K562 (cell line): ENCODE results near the gene COG6. TPM values are rescaled to one million over a fixed set of nuclear protein-coding genes. Genes with fewer than 3 reads are reported as not detected.

Experiments
- ATAC-seq: fragments of 200-7000 bp; cut with Tn5 transposase; 3 replicates; pipeline ENCODE4 v1.9.1; 2020; ENCODE audit warnings: moderate library complexity
- BruUV-seq: library from RNA; stranded (reverse); fragments of 400-500 nt; replicated peaks from 2 replicates; lab custom pipeline; 2021; lab: Mats Ljungman, UMichigan
- CTCF ChIA-PET: fragments of 300-600 bp; formaldehyde crosslinking; extraction: SDS; loops from one replicate; lab custom pipeline; 2021; ENCODE audit warnings: low intra/inter-chr PET ratio; lab: Yijun Ruan, JAX
- POLR2A ChIA-PET: fragments of 300-600, 350-650 bp; sonication (Branson Sonifier 250); formaldehyde crosslinking; extraction: SDS; loops from one replicate; lab custom pipeline; 2021; ENCODE audit warnings: antibody characterized with exemption, inconsistent platforms; lab: Yijun Ruan, JAX
- DNase-seq, 4 experiments: peaks; one replicate each; pipeline versions ENCODE4 v3.0.0 to v3.0.0-alpha.2; 2011 to 2018; ENCODE audit warnings: low spot score in 3 of 4, mixed read lengths in 3 of 4; ENCODE audit errors: extremely low read depth in 1 of 4
- FAIRE-seq: peaks from 2 replicates; lab custom pipeline; 2011; peaks lifted over from hg19 to GRCh38; lab: Jason Lieb, UNC
- H2AFZ ChIP-seq: 2 replicates; pipeline ENCODE4 v1.6.0; 2011; ENCODE audit warnings: low read depth, low read length, control low read depth, inconsistent platforms
- H3K27ac ChIP-seq: fragments of 200-600 bp; 3 replicates; pipeline ENCODE4 v1.8.0; 2011; ENCODE audit warnings: low read depth, mild to moderate bottlenecking, control low read depth, inconsistent platforms, low read length, moderate library complexity, mixed read lengths; ENCODE audit errors: extremely low read depth
- H3K27me3 ChIP-seq, 2 experiments: fragments of 300-600 bp in 1 of 2; 2 replicates in 1 of 2; 3 replicates in 1 of 2; pipeline versions ENCODE4 v1.6.0 to v1.8.0; 2011; ENCODE audit warnings: inconsistent platforms in 2 of 2, low read length in 2 of 2, mild to moderate bottlenecking in 1 of 2, mixed read lengths in 1 of 2, moderate library complexity in 1 of 2; ENCODE audit not compliant: control insufficient read depth in 2 of 2, insufficient read depth in 2 of 2
- H3K36me3 ChIP-seq: fragments of 300-600 bp; 3 replicates; pipeline ENCODE4 v1.8.0; 2011; ENCODE audit warnings: mild to moderate bottlenecking, low read length, inconsistent platforms; ENCODE audit not compliant: control insufficient read depth, insufficient read depth
- H3K4me1 ChIP-seq, 2 experiments: fragments of 200-600 bp in 1 of 2; replicated peaks in 1 of 2; 2 replicates in 1 of 2; 3 replicates in 1 of 2; pipeline versions ENCODE4 v1.5.1 to v1.8.0; 2011; ENCODE audit warnings: inconsistent platforms in 2 of 2, low read length in 2 of 2, mild to moderate bottlenecking in 1 of 2, mixed read lengths in 1 of 2, moderate library complexity in 1 of 2; ENCODE audit not compliant: control insufficient read depth in 2 of 2, insufficient read depth in 2 of 2
- H3K4me2 ChIP-seq: 2 replicates; pipeline ENCODE4 v1.6.1; 2011; ENCODE audit warnings: low read length, control low read depth, inconsistent platforms, mixed read lengths; ENCODE audit not compliant: insufficient read depth
- H3K4me3 ChIP-seq: fragments of 200-600 bp; sonication (generic), shearing (Covaris generic); 2 replicates; pipeline ENCODE4 v1.5.1; 2016; ENCODE audit warnings: control low read depth, inconsistent platforms
- H3K79me2 ChIP-seq: fragments of 200-600 bp; 3 replicates; pipeline ENCODE4 v1.8.0; 2011; ENCODE audit warnings: low read length, inconsistent platforms; ENCODE audit not compliant: control insufficient read depth, insufficient read depth
- H3K9ac ChIP-seq, 2 experiments: 2 replicates each; pipeline versions ENCODE4 v1.6.0 to v1.6.1; 2011; ENCODE audit warnings: low read depth in 2 of 2, low read length in 2 of 2, control low read depth in 1 of 2, inconsistent platforms in 1 of 2, mild to moderate bottlenecking in 1 of 2, mixed read lengths in 1 of 2; ENCODE audit not compliant: insufficient read depth in 1 of 2
- H3K9me1 ChIP-seq: one replicate; pipeline ENCODE4 v1.6.0; 2011; ENCODE audit warnings: inconsistent platforms, mild to moderate bottlenecking, low read length, moderate library complexity; ENCODE audit not compliant: control insufficient read depth, insufficient read depth
- H3K9me3 ChIP-seq: replicated peaks from 2 replicates; pipeline ENCODE4 v1.5.1; 2011; ENCODE audit warnings: low read depth, low read length, inconsistent platforms; ENCODE audit not compliant: control insufficient read depth, insufficient read depth
- H4K20me1 ChIP-seq: replicated peaks from 2 replicates; pipeline ENCODE4 v1.6.1; 2011; ENCODE audit warnings: low read length, inconsistent platforms, mixed read lengths; ENCODE audit not compliant: control insufficient read depth, insufficient read depth
- DIDO1 ChIP-seq: fragments of 450-650 bp; IDR thresholded peaks from 2 replicates; pipeline ENCODE4 v1.6.1; 2016; ENCODE audit warnings: low read depth, missing biosample characterization, missing genetic modification characterization
- ESRRB ChIP-seq: fragments of 250-450 bp; sonication (Bioruptor Pico); IDR thresholded peaks from 2 replicates; pipeline ENCODE4 v1.5.0; 2020; ENCODE audit warnings: mild to moderate bottlenecking, moderate library complexity, borderline replicate concordance
- ETV1 ChIP-seq: fragments of 450-650 bp; conservative IDR thresholded peaks from 2 replicates; pipeline ENCODE4 v1.6.1; 2016; ENCODE audit warnings: missing genetic modification characterization, control low read depth, low read depth, missing compliant biosample characterization
- FOXA3 ChIP-seq, 2 experiments: fragments of 450-650 bp in 1 of 2; sonication (generic) in 1 of 2; formaldehyde crosslinking; IDR thresholded peaks in 1 of 2; conservative IDR thresholded peaks in 1 of 2; 2 replicates each; pipeline versions ENCODE4 v1.4.0 to v1.8.0; 2020 to 2022; ENCODE audit warnings: mild to moderate bottlenecking in 2 of 2, missing genetic modification reagents in 1 of 2
- GTF2F1 ChIP-seq: IDR thresholded peaks from 2 replicates; pipeline ENCODE4 v1.6.1; 2011; ENCODE audit warnings: low read depth, low read length, improper control_type of control experiment
- HOMEZ ChIP-seq: fragments of 250-450 bp; sonication (Bioruptor Pico); IDR thresholded peaks from 2 replicates; pipeline ENCODE4 v1.4.0; 2020; ENCODE audit warnings: mild to moderate bottlenecking, moderate library complexity
- MAX ChIP-seq: sonication (generic); formaldehyde crosslinking; IDR thresholded peaks from 2 replicates; pipeline ENCODE4 v1.9.0; 2022; ENCODE audit warnings: mild to moderate bottlenecking, missing genetic modification reagents
- RHOXF2B ChIP-seq: fragments of 250-450 bp; sonication (Bioruptor Pico); conservative IDR thresholded peaks from 2 replicates; pipeline ENCODE4 v1.5.1; 2021
- ZBTB43 ChIP-seq: sonication (generic); formaldehyde crosslinking; IDR thresholded peaks from 2 replicates; pipeline ENCODE4 v1.8.0; 2023; ENCODE audit warnings: mild to moderate bottlenecking, missing genetic modification reagents
- ZNF77 ChIP-seq: fragments of 250-450 bp; sonication (Bioruptor Pico); IDR thresholded peaks from 2 replicates; pipeline ENCODE4 v1.5.0; 2020
- WGBS: fragments of 100-300 bp; shearing (Covaris generic); methylation state at CpG from one replicate; pipeline ENCODE4 v1.1.6; 2016; ENCODE audit warnings: low coverage, mixed read lengths; ENCODE audit not compliant: insufficient coverage; ENCODE audit errors: missing lambda C conversion rate; 5-methylcytosine and 5-hydroxymethylcytosine counted together
- in situ Hi-C: fragments of 300-500 bp; cut with MboI; formaldehyde crosslinking; loops from 4 replicates; pipeline ENCODE4 v1.15.0; 2018; ENCODE audit warnings: inconsistent platforms, mixed read lengths
- intact Hi-C: fragments of 100-400 bp; cut with micrococcal nuclease; formaldehyde crosslinking; loops from 2 replicates; pipeline ENCODE4 v1.14.2; 2022
- polyA plus RNA-seq, 8 experiments: library from polyadenylated mRNA; depleted of rRNA in 4 of 8; stranded (reverse) in 5 of 8; unstranded in 3 of 8; fragments of >200 nt; fragmentation: Nextera tagmentation in 2 of 8; fragmentation: Illumina TruSeq in 1 of 8; extraction: Ambion mirVana in 2 of 8; extraction: Trizol in 1 of 8; gene quantifications; 2 replicates each; pipeline versions ENCODE4 v1.2.1 to v1.2.3, GENCODE V29; 2011 to 2014; ENCODE audit warnings: inconsistent platforms in 1 of 8, missing spikeins in 1 of 8
- total RNA-seq, 7 experiments: library from RNA; depleted of rRNA in 6 of 7; stranded (reverse); fragments of >200 nt in 6 of 7; fragmentation: Illumina TruSeq in 2 of 7; extraction: Trizol in 2 of 7; gene quantifications; 2 replicates each; pipeline versions ENCODE4 v1.2.1 to v1.2.3, GENCODE V29; 2011 to 2021; ENCODE audit warnings: low replicate concordance in 1 of 7

Gene COG6
- total and polyA plus RNA-seq, 9 of the 15 experiments (the other 6 are each of a cell fraction or from before 2014, with no cell fraction given) = 2.6 to 20.9 (median 9.6) TPM

GRCh38 chr13:39784347-39784746 lies 128.9 kb downstream of the COG6 start:
- H3K27ac ChIP-seq = no peak overlapping the region
- CTCF ChIA-PET = no interaction called here

More at GRCh38 chr13:39784347-39784746, 128.9 kb downstream of the COG6 start:
- DNase-seq (no peak), FAIRE-seq (no peak), ATAC-seq (no peak)
- Histone ChIP-seq H4K20me1 (no peaks in the 10 kb centered on the region), H3K9me1 (no peaks in the 10 kb centered on the region), H3K4me3 (no peak overlapping the region), H2AFZ (no peak overlapping the region), H3K9me3 (no peaks in the 10 kb centered on the region), H3K4me2 (no peak overlapping the region), H3K4me1 (no peaks in the 10 kb centered on the region), H3K79me2 (no peaks in the 10 kb centered on the region), H3K27me3 (no peaks in the 10 kb centered on the region), H3K36me3 (no peaks in the 10 kb centered on the region), H3K9ac (no peak overlapping the region)
- in situ Hi-C loops = no loop called here
- TF ChIP-seq ZBTB43 (CRISPR knock-in tag) (no peak), FOXA3 (CRISPR knock-in tag; conservative IDR thresholded peaks at IDR 0.05 in 1 of 2, IDR thresholded peaks at IDR 0.05 in 1 of 2) (no peak), HOMEZ (CRISPR knock-in tag) (no peak), MAX (CRISPR knock-in tag) (no peak), ESRRB (CRISPR knock-in tag) (no peak), RHOXF2B (CRISPR knock-in tag) (no peak), GTF2F1 (no peak), ETV1 (no peak), ZNF77 (CRISPR knock-in tag) (no peak), DIDO1 (tag) (no peak)
- POLR2A ChIA-PET = no interaction called here
- BruUV-seq = no TSS peak
- intact Hi-C loops = no loop called here
- WGBS = 0% methylated on average over 1 of the region's 1 CpG
